Astrocyte (in vitro differentiated cells and primary cell): Measurements from ENCODE around the gene CDK11A.
"Not testable (repeated sequence)": the region's sequence is repeated elsewhere in the genome, so short reads cannot be mapped to it uniquely, and the experiment has no call there.

Source experiments
- EZH2 ChIP-seq: IDR thresholded peaks from 2 replicates; pipeline ENCODE4 v1.6.1; 2012; ENCODE audit warnings: mild to moderate bottlenecking, low read length, inconsistent platforms; ENCODE audit not compliant: insufficient read depth
- TF ChIP-seq, protein P1 (sequence below): IDR thresholded peaks from 2 replicates; pipeline ENCODE4 v1.5.1; 2011; ENCODE audit warnings: low read depth, mild to moderate bottlenecking, inconsistent platforms, low read length, moderate library complexity; ENCODE audit not compliant: insufficient read depth

DNA sequence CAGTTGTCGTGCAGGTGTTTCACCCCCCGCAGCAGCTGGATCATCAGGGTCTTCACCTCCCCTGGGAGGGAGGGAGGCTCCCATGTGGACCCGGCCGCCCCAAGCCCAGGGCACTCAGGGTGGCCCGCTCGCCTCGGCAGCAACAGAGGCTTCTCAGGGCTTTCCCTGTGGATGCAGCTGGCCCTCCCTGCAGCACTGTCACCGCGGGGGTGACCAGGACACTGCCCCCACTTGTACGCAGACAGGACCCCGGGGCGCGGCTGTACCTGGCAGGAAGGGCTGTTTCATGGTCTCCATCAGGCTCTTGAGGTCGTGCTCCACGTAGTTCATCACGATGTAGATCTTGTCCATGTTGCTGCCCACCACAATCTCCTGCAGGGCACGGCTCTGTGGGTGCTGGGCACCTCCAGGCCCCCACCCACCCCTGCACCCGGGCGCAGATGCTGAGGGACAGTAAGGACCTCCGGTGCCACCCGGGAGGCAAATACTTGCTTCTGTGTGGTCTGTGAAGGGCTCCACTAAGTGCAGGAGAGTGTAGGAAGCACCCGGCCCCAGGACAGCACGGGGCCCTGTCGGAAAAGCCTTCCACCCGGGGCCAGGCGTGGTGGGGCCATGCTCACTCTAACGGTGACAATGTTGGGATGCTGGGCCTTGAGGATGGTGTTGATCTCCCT is 19.7 kb downstream of the CDK11A start:
- TF ChIP-seq, protein P1, sequence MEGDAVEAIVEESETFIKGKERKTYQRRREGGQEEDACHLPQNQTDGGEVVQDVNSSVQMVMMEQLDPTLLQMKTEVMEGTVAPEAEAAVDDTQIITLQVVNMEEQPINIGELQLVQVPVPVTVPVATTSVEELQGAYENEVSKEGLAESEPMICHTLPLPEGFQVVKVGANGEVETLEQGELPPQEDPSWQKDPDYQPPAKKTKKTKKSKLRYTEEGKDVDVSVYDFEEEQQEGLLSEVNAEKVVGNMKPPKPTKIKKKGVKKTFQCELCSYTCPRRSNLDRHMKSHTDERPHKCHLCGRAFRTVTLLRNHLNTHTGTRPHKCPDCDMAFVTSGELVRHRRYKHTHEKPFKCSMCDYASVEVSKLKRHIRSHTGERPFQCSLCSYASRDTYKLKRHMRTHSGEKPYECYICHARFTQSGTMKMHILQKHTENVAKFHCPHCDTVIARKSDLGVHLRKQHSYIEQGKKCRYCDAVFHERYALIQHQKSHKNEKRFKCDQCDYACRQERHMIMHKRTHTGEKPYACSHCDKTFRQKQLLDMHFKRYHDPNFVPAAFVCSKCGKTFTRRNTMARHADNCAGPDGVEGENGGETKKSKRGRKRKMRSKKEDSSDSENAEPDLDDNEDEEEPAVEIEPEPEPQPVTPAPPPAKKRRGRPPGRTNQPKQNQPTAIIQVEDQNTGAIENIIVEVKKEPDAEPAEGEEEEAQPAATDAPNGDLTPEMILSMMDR: not testable (repeated sequence)
- not testable (repeated sequence) for TF ChIP-seq EZH2
